ENCODE data around the gene MGAT3. TPM values are rescaled to one million over a fixed set of nuclear protein-coding genes. Genes with fewer than 3 reads are reported as not detected.

MGAT3 gene
- total and polyA plus RNA-seq, 2 donors (not counting 3 experiments of a cell fraction or from before 2014, with no cell fraction given) = not detected

DNA sequence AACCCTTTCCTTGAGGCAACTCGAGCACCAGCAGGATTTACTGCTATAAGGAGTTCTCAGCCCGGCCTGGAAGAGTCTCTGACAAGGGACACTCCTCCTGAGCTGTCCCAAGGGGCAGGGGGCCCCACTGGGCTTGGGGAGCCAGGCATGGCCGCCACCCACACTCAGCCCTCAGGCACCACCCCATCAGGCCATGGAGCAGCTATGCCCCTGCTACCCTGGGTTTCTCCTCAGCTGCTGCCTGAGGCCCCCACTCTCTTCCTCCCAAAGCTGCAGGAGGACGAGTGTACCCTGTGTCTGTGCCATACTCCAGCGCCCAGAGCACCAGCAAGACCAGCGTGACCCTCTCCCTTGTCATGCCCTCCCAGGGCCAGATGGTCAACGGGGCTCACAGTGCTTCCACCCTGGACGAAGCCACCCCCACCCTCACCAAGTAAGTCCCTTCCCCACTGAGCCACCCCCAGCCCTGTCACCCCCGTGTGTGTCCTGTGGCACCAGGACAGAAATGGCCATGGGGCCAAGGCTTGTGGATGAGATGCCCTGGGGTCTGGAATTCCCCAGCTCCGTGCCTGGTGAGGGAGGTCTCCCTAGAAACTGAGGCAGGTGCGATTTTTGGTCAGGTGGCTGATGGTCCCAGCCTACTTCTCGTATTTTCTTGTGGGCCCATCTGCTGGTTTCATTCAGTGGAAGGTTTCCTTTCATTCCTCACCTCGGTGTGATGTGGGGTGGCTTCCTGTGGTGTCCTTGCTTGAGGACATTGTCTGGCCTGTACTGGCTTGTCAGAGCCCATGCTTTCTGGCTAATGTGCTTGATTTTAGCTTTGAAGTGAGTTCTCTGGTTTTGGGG, 28.8 kb upstream of the MGAT3 start:
- H3K9ac ChIP-seq (replicated peaks; ENCODE audit: extremely low read depth, insufficient read depth, low read length) = no peak overlapping the region
- no peak overlapping the region for H2AFZ ChIP-seq (ENCODE audit: low read depth, low read length)
- H3K9me1 ChIP-seq (replicated peaks; ENCODE audit: control insufficient read depth, extremely low read depth, insufficient read depth, low read length) = no peaks in the 10 kb centered on the region
- H4K20me1 ChIP-seq (replicated peaks; ENCODE audit: control insufficient read depth, extremely low read depth, insufficient read depth, low read length) = no peaks in the 10 kb centered on the region
- H3K4me3 ChIP-seq (replicated peaks in 1 of 3; ENCODE audit: insufficient read depth in 1 of 3, low read depth in 1 of 3, low read length in 3 of 3) = no peak overlapping the region
- intact Hi-C loops (cut with micrococcal nuclease) (no loop called here), dilution Hi-C loops (cut with MboI; ENCODE audit: extremely low pct_ligation_motif_present, low sequenced_read_pairs) (no loop called here)
- TF ChIP-seq MYC (IDR thresholded peaks at IDR 0.05; ENCODE audit: low read depth, low read length) (no peak), GATA2 (IDR thresholded peaks at IDR 0.05; ENCODE audit: insufficient read depth, insufficient read length, low read depth, low read length) (no peak), FOS (IDR thresholded peaks at IDR 0.05; ENCODE audit: borderline replicate concordance, insufficient read depth, low read length) (no peak), JUN (IDR thresholded peaks at IDR 0.05; ENCODE audit: borderline replicate concordance, insufficient read depth, insufficient read length, low read depth) (no peak)
- TF ChIP-seq, protein P1, sequence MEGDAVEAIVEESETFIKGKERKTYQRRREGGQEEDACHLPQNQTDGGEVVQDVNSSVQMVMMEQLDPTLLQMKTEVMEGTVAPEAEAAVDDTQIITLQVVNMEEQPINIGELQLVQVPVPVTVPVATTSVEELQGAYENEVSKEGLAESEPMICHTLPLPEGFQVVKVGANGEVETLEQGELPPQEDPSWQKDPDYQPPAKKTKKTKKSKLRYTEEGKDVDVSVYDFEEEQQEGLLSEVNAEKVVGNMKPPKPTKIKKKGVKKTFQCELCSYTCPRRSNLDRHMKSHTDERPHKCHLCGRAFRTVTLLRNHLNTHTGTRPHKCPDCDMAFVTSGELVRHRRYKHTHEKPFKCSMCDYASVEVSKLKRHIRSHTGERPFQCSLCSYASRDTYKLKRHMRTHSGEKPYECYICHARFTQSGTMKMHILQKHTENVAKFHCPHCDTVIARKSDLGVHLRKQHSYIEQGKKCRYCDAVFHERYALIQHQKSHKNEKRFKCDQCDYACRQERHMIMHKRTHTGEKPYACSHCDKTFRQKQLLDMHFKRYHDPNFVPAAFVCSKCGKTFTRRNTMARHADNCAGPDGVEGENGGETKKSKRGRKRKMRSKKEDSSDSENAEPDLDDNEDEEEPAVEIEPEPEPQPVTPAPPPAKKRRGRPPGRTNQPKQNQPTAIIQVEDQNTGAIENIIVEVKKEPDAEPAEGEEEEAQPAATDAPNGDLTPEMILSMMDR (IDR thresholded peaks at IDR 0.05; ENCODE audit: extremely low read depth in 1 of 2, insufficient read depth in 1 of 2, low read depth in 1 of 2, low read length in 2 of 2) = no peak
- DNase-seq (ENCODE audit: low read depth, low spot score) = no peak
- H3K9me3 ChIP-seq (replicated peaks; ENCODE audit: control insufficient read depth, insufficient read depth, low read length) = no peaks in the 10 kb centered on the region
- peaks cover 13 to 23% of the 10 kb centered on the region in 2 experiments for H3K36me3 ChIP-seq (ENCODE audit: control insufficient read depth in 2 of 2, extremely low read depth in 1 of 2, insufficient read depth in 2 of 2, low read length in 2 of 2)
- CTCF ChIA-PET = no interaction called here
- POLR2A ChIA-PET = no interaction called here
- FAIRE-seq = no peak
- no peak overlapping the region for H3K27ac ChIP-seq (ENCODE audit: insufficient read depth, low read depth, low read length)
- H3K4me2 ChIP-seq (ENCODE audit: insufficient read depth, low read length) = no peak overlapping the region
- H3K79me2 ChIP-seq (ENCODE audit: control insufficient read depth, insufficient read depth, low read length) = no peaks in the 10 kb centered on the region
- H3K4me1 ChIP-seq (ENCODE audit: control insufficient read depth, extremely low read depth, insufficient read depth, low read length) = peaks cover 14% of the 10 kb centered on the region
- H3K27me3 ChIP-seq (ENCODE audit: control insufficient read depth in 2 of 2, insufficient read depth in 2 of 2, low read length in 2 of 2) = no peaks in the 10 kb centered on the region
- BruUV-seq (replicated peaks) = no TSS peak

Data from endothelial cell of umbilical vein (primary cell).